Karpas-422 (cell line): ENCODE data around the gene VGLL4. TPM values are rescaled to one million over a fixed set of nuclear protein-coding genes. Genes with fewer than 3 reads are reported as not detected.

Experiments used
- DNase-seq: peaks from one replicate; pipeline ENCODE4 v3.0.0-alpha.2; 2015
- H2AFZ ChIP-seq: fragments of 200-600 bp; sonication (generic); 2 replicates; pipeline ENCODE4 v1.6.1; 2014; ENCODE audit warnings: antibody characterized with exemption, low read length, mixed read lengths
- H3K27ac ChIP-seq: fragments of 200-600 bp; sonication (generic); 2 replicates; pipeline ENCODE4 v1.5.1; 2014; ENCODE audit warnings: mild to moderate bottlenecking, low read length, moderate library complexity
- H3K27me3 ChIP-seq: fragments of 200-600 bp; sonication (generic); 2 replicates; pipeline ENCODE4 v1.6.1; 2014; ENCODE audit warnings: low read length, mixed read lengths
- H3K36me3 ChIP-seq: fragments of 200-600 bp; sonication (generic); 2 replicates; pipeline ENCODE4 v1.6.1; 2014; ENCODE audit warnings: low read length, mixed read lengths; ENCODE audit not compliant: insufficient read depth
- H3K4me1 ChIP-seq: fragments of 200-600 bp; sonication (generic); 2 replicates; pipeline ENCODE4 v1.6.1; 2014; ENCODE audit warnings: mild to moderate bottlenecking, low read length, mixed read lengths
- H3K4me2 ChIP-seq: fragments of 200-600 bp; sonication (generic); 2 replicates; pipeline ENCODE4 v1.6.1; 2014; ENCODE audit warnings: low read length, low read depth, mild to moderate bottlenecking; ENCODE audit not compliant: poor library complexity, severe bottlenecking
- H3K4me3 ChIP-seq: fragments of 200-600 bp; sonication (generic); 2 replicates; pipeline ENCODE4 v1.5.1; 2014; ENCODE audit warnings: mild to moderate bottlenecking, antibody characterized with exemption, low read length, mixed read lengths
- H3K79me2 ChIP-seq: fragments of 200-600 bp; sonication (generic); 2 replicates; pipeline ENCODE4 v1.6.1; 2014; ENCODE audit warnings: mild to moderate bottlenecking, low read length, mixed read lengths
- H3K9ac ChIP-seq: fragments of 200-600 bp; sonication (generic); 2 replicates; pipeline ENCODE4 v1.6.0; 2014; ENCODE audit warnings: low read length
- H3K9me2 ChIP-seq: fragments of 200-600 bp; sonication (generic), shearing (Covaris generic); replicated peaks from 2 replicates; pipeline ENCODE4 v1.6.0; 2014; ENCODE audit warnings: mild to moderate bottlenecking, low read length, moderate library complexity; ENCODE audit not compliant: insufficient read depth
- H3K9me3 ChIP-seq: fragments of 300-700, 200-600 bp; sonication (generic); 2 replicates; pipeline ENCODE4 v1.6.1; 2014; ENCODE audit warnings: low read length, mixed read lengths
- H4K20me1 ChIP-seq: fragments of 200-600 bp; sonication (generic); 2 replicates; pipeline ENCODE4 v1.6.1; 2014; ENCODE audit warnings: mild to moderate bottlenecking, antibody characterized with exemption, low read length, low read depth; ENCODE audit not compliant: insufficient read depth
- total RNA-seq: library from RNA; depleted of rRNA; stranded (reverse); fragments of >200 nt; shearing (Covaris generic); gene quantifications from 2 replicates; pipeline ENCODE4 v1.2.3, GENCODE V29; 2014; ENCODE audit warnings: low replicate concordance

VGLL4 gene
- total RNA-seq, 1 experiment from 2014 or later: 152 TPM

DNA sequence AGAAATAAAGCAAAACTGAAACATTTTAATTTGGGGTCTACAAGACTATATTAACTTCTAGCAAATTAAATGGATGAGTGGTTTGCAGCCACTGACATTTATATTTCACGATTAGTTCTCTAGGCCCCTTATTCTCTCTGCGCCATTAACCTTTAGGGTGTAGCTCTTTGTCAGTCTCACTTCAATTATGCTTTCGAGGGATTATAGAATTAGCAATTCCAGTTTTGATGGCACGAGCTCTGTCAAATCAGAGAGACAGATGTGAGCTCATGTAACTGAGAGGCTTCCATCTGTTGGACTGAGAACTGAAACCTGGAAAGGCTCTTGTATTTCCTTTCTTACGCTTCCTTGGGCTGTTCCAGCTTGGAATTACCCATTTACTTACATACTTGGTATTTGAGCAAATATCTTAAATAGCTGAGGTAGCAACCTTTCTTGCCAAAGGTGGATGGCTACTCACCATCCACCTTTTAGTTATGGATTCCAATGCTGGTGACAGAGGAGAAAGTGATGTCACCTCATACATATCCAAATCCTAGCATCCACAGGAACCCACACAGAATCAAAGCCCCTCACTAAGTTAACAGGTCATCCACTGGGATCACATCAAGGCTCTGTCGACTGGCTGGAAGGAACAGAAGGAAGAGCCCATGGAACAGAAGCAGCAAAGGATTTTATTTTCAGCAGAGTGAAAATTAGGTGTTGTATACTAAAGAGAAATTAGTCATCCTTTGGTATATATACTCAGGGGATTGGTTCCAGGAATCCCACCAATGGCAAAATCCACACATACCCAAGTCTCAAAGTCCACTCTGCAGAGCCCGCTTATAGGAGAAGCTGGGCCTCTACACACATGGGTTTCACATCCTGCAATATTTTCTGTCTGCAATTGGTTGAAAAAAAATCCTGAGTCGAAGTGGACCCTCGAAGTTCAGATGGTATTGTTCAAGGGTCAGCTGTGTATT is 20.8 kb downstream of the VGLL4 start:
- H4K20me1 ChIP-seq: peaks cover 80% of the 10 kb centered on the region
- H3K9me3 ChIP-seq: no peaks in the 10 kb centered on the region
- H3K4me1 ChIP-seq: peaks cover 95% of the 10 kb centered on the region
- DNase-seq: no peak
- H3K9me2 ChIP-seq: no peaks in the 10 kb centered on the region
- H3K27me3 ChIP-seq: no peaks in the 10 kb centered on the region
- no peak overlapping the region for H3K4me2 ChIP-seq
- H2AFZ ChIP-seq: no peak overlapping the region
- no peak overlapping the region for H3K9ac ChIP-seq
- no peak overlapping the region for H3K4me3 ChIP-seq
- no peak overlapping the region for H3K27ac ChIP-seq
- no peaks in the 10 kb centered on the region for H3K36me3 ChIP-seq
- H3K79me2 ChIP-seq: peaks cover 100% of the 10 kb centered on the region

DNA sequence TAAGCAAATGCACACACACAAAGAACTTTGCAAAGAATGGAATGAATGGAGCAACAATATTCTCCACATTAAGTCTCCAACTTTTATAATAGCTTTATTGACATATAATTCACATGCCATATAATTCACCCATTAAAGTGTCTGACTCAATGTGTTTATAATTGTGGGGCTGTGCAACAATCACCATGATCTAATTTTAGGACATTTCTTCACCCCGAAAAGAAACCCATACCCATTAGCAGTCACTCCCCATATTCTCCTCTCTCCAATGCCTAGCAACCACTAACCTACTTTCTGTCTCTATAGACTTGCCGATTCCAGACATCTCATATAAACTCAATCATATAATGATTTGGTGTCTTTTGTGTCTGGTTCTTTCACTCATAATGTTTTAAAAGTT is 22.6 kb downstream of the VGLL4 start:
- H3K4me2 ChIP-seq: no peak overlapping the region
- H3K36me3 ChIP-seq: no peaks in the 10 kb centered on the region
- H3K79me2 ChIP-seq: peaks cover 100% of the 10 kb centered on the region
- no peaks in the 10 kb centered on the region for H3K27me3 ChIP-seq
- no peak overlapping the region for H3K27ac ChIP-seq
- H3K9ac ChIP-seq: no peak overlapping the region
- no peaks in the 10 kb centered on the region for H3K9me3 ChIP-seq
- peaks cover 85% of the 10 kb centered on the region for H3K4me1 ChIP-seq
- no peak overlapping the region for H2AFZ ChIP-seq
- no peak for DNase-seq
- H3K4me3 ChIP-seq: no peak overlapping the region
- peaks cover 85% of the 10 kb centered on the region for H4K20me1 ChIP-seq
- no peaks in the 10 kb centered on the region for H3K9me2 ChIP-seq

DNA sequence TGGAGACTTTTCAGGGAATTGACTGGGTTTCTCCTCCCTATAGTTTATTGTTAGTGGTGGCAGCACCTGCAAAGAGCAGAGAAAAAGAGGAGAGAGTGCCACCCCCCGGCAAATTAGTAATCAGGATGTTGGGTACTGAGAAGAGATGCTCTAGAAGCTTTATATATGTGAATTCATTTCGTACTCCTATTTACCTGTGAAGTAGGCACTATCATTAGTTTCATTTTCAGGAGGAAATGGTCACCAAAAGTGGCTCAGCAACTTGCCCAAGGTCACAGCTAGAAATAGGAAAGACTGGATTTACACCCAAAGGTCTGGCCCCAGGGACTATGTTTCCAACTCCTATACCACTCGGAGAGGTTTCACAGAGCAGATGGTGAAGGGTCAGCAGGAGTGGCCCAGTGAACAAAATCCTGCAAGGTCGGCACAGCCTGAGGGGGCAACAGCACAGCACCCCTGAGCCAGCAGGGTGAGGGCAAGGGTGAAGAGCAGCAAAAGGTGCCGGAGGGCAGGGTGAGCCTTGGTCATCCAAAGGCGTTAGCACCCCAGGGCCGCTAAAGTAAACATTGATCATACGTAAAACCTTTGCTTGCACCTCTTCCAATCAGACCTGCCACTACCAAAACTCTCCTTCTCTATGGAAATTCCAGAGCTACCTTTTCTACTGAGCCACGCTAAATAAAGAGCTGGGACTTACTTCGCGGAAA is 23.6 kb downstream of the VGLL4 start:
- no peak overlapping the region for H2AFZ ChIP-seq
- peak overlapping the region; percentile 6 for H3K4me2 ChIP-seq
- H3K79me2 ChIP-seq: peaks cover 100% of the 10 kb centered on the region
- H3K36me3 ChIP-seq: no peaks in the 10 kb centered on the region
- no peaks in the 10 kb centered on the region for H3K9me3 ChIP-seq
- no peak overlapping the region; the same call in 1 of the 2 replicates for H3K27ac ChIP-seq
- H3K9me2 ChIP-seq: no peaks in the 10 kb centered on the region
- H3K4me1 ChIP-seq: peaks cover 75% of the 10 kb centered on the region
- no peaks in the 10 kb centered on the region for H3K27me3 ChIP-seq
- H4K20me1 ChIP-seq: peaks cover 85% of the 10 kb centered on the region
- no peak for DNase-seq
- H3K4me3 ChIP-seq: no peak overlapping the region
- no peak overlapping the region for H3K9ac ChIP-seq

DNA sequence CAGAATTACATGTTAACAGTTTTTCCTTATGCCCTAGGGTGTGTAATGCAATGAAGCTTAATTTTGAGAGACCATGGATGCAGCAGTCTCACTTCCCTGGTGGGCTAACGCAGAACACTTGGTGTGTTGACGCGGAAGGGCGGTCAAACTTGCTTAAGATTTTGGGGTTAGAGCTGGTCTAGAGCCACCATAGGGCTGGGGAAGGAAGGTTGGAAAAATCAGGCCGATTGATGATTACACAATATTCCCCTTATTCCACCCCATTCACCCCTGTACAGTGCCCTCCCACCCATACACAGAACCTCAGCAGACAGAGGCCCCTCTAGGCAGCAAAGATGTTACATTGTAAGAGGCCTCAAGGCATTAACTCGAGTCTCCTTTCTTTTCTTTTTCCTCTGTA is 24.3 kb downstream of the VGLL4 start:
- peaks cover 69% of the 10 kb centered on the region for H3K4me1 ChIP-seq
- H3K9me3 ChIP-seq: no peaks in the 10 kb centered on the region
- no peak overlapping the region for H2AFZ ChIP-seq
- no peak overlapping the region; the same call in 1 of the 2 replicates for H3K27ac ChIP-seq
- peaks cover 100% of the 10 kb centered on the region for H3K79me2 ChIP-seq
- H4K20me1 ChIP-seq: peaks cover 85% of the 10 kb centered on the region
- H3K4me3 ChIP-seq: no peak overlapping the region
- DNase-seq: no peak
- no peaks in the 10 kb centered on the region for H3K36me3 ChIP-seq
- H3K9ac ChIP-seq: no peak overlapping the region
- H3K4me2 ChIP-seq: peak overlapping the region; percentile 6
- H3K9me2 ChIP-seq: no peaks in the 10 kb centered on the region
- H3K27me3 ChIP-seq: no peaks in the 10 kb centered on the region

DNA sequence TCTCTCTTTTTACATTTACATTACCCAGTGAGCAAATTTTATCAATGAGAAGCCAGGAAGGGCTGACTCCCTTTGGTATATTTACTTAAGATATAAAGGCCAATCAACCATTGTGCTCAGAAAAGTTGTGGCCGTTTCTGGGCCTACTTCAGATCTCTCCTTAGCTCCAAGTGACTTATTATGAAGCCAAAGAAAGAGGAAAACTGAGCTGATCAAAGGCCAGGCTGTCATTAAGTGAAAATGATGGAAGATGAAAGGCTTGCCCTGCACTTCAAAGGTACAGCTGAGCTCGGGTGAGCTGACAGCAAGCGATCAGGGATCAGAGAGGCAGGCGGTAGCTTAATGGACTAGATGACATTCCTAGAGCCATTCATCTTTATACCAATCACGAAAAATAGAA is 24.8 kb downstream of the VGLL4 start:
- Histone ChIP-seq H3K9me3 (no peaks in the 10 kb centered on the region), H3K9ac (no peak overlapping the region), H3K9me2 (no peaks in the 10 kb centered on the region), H3K79me2 (peaks cover 100% of the 10 kb centered on the region), H3K4me2 (no peak overlapping the region), H3K4me1 (peaks cover 63% of the 10 kb centered on the region), H3K36me3 (no peaks in the 10 kb centered on the region), H3K4me3 (no peak overlapping the region), H3K27ac (peak overlapping the region; percentile 25; the same call in 1 of the 2 replicates), H4K20me1 (peaks cover 85% of the 10 kb centered on the region), H3K27me3 (no peaks in the 10 kb centered on the region), H2AFZ (no peak overlapping the region)
- no peak for DNase-seq

DNA sequence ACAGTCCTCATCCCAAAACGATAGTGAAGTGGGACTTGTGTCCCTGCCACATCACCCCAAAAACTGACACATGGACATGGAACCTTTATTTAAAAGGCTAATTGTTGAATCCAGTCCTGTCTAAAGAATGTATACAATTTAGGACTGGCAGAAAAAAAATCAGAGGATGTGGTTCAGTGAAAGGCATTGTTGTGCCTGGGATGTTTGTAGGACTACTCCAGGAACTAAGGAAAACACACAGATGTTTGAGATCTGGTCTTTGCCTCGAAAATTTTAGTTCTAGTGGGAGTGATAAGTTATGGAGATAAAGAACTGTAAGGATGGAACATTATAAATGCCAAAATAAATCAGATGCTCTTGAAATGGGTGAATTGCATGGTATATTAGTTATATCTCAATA is 27.2 kb downstream of the VGLL4 start:
- Histone ChIP-seq H3K4me1 (peaks cover 60% of the 10 kb centered on the region), H3K9me2 (no peaks in the 10 kb centered on the region), H4K20me1 (peaks cover 77% of the 10 kb centered on the region), H3K79me2 (peaks cover 100% of the 10 kb centered on the region), H3K9ac (no peak overlapping the region), H3K4me2 (no peak overlapping the region), H3K4me3 (no peak overlapping the region), H3K27ac (no peak overlapping the region), H3K27me3 (no peaks in the 10 kb centered on the region), H3K9me3 (no peaks in the 10 kb centered on the region), H3K36me3 (no peaks in the 10 kb centered on the region), H2AFZ (no peak overlapping the region)
- no peak for DNase-seq

DNA sequence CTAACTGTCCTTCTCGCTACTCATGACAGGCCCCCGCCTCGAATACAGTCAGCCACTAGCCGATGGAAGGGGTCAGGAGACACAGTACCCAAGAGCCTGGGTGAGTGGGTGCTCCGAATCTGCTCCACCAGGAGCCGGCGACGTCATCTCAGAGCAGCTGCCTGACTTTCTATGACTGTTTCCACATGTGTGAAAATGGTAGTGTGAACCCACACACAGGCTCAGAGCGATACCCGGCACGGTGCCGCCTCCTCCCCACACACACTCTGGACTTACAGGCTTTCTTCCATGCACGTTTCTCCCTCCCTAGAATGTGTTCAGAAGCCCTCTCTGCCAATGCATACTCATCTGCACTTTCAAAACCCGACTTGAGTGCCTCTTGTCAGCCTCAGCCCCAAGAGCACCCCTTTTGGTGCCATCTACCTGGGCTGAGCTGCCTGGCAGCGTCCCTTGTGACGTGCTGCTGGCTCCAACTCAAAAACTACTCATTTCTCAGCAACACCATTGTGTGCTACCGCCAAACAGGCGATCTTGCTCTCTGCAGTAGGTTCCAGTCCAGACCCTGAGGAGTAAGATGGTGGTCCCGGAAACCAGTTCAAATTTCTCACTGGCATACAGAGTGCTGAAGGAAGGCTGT is 29.7 kb downstream of the VGLL4 start:
- Histone ChIP-seq H3K27ac (no peak overlapping the region), H3K79me2 (peaks cover 100% of the 10 kb centered on the region), H3K36me3 (no peaks in the 10 kb centered on the region), H4K20me1 (peaks cover 53% of the 10 kb centered on the region; the same call in 1 of the 2 replicates), H3K4me1 (peaks cover 59% of the 10 kb centered on the region), H3K9me2 (no peaks in the 10 kb centered on the region), H3K4me2 (no peak overlapping the region), H3K27me3 (no peaks in the 10 kb centered on the region), H2AFZ (no peak overlapping the region), H3K4me3 (no peak overlapping the region), H3K9me3 (no peaks in the 10 kb centered on the region), H3K9ac (no peak overlapping the region)
- no peak for DNase-seq

DNA sequence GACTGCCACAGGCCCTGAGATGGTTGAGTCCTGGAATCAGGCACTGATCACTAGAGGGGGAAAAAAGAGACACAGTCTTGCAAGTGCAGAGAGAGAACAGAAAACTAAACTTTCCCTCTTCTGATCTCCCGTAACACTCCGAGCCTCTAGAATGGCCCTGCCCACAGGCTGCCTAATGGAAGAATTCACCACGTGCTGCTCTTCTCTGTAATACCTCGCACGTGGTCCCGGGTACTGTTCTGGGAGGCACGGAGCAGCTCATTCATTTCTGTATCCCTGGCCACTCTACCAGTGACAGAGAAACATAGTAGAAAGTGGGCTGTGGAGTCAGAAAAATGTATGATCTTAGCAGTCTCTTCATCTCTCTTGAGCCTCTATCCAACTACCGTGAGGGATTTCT is 30.4 kb downstream of the VGLL4 start:
- H3K9ac ChIP-seq: no peak overlapping the region
- H3K4me1 ChIP-seq: peaks cover 61% of the 10 kb centered on the region
- no peak for DNase-seq
- H3K9me2 ChIP-seq: no peaks in the 10 kb centered on the region
- H3K9me3 ChIP-seq: no peaks in the 10 kb centered on the region
- peaks cover 49% of the 10 kb centered on the region; the same call in 1 of the 2 replicates for H4K20me1 ChIP-seq
- no peaks in the 10 kb centered on the region for H3K27me3 ChIP-seq
- no peak overlapping the region for H3K4me3 ChIP-seq
- H3K27ac ChIP-seq: no peak overlapping the region; the same call in 1 of the 2 replicates
- H3K36me3 ChIP-seq: no peaks in the 10 kb centered on the region
- no peak overlapping the region for H3K4me2 ChIP-seq
- H3K79me2 ChIP-seq: peaks cover 100% of the 10 kb centered on the region
- no peak overlapping the region for H2AFZ ChIP-seq
